HCT116 (cell line): ENCODE results near the gene TAF15. TPM values are rescaled to one million over a fixed set of nuclear protein-coding genes. Genes with fewer than 3 reads are reported as not detected.
A peak's percentile ranks its signal among the peaks of the same experiment; 100 is the strongest.

Experiments used
- ATAC-seq: fragments of 200-7000 bp; cut with Tn5 transposase; 2 replicates; pipeline ENCODE4 v1.9.1; 2020; ENCODE audit warnings: mild to moderate bottlenecking, moderate library complexity
- BruUV-seq: library from RNA; stranded (reverse); fragments of 400-500 nt; replicated peaks from 2 replicates; lab custom pipeline; 2021; lab: Mats Ljungman, UMichigan
- CTCF ChIA-PET: fragments of 300-600 bp; sonication (Branson Sonifier 250); formaldehyde crosslinking; loops from one replicate; lab custom pipeline; 2021; ENCODE audit warnings: antibody characterized with exemption; lab: Charles Lee
- POLR2A ChIA-PET: fragments of 300-600, 350-600 bp; sonication (Branson Sonifier 250); formaldehyde crosslinking; loops from one replicate; lab custom pipeline; 2021; ENCODE audit warnings: antibody characterized with exemption; lab: Charles Lee
- RAD21 ChIA-PET, 2 experiments: fragments of 300-600 bp; sonication (Branson Sonifier 250); formaldehyde crosslinking; loops; one replicate each; lab custom pipeline; 2023; ENCODE audit warnings: low total read pairs in 2 of 2; ENCODE audit not compliant: uncharacterized antibody in 2 of 2, unreplicated experiment in 2 of 2, low non-redundant PET in 1 of 2; lab: Charles Lee
- DNase-seq: peaks from one replicate; pipeline ENCODE4 v3.0.0-alpha.2; 2010; ENCODE audit warnings: low read depth, low spot score
- H2AFZ ChIP-seq: fragments of 200-600 bp; shearing (Covaris generic), sonication (generic); 2 replicates; pipeline ENCODE4 v1.6.1; 2017; ENCODE audit warnings: low read depth, mixed run types, mixed read lengths, antibody characterized with exemption, low read length; ENCODE audit not compliant: poor library complexity, severe bottlenecking
- H3K27ac ChIP-seq: 2 replicates; pipeline ENCODE4 v1.5.1; 2012; ENCODE audit warnings: low read depth, low read length
- H3K27me3 ChIP-seq: fragments of 200-600 bp; sonication (generic); 2 replicates; pipeline ENCODE4 v1.6.1; 2016; ENCODE audit warnings: mixed run types, low read length, mixed read lengths; ENCODE audit not compliant: insufficient read depth
- H3K36me3 ChIP-seq, 2 experiments: fragments of 200-500 bp in 1 of 2; fragments of 200-600 bp in 1 of 2; sonication (Bioruptor generic) in 1 of 2; sonication (generic) in 1 of 2; 2 replicates each; pipeline versions ENCODE4 v1.5.1 to v1.6.1; 2014 to 2016; ENCODE audit warnings: low read length in 2 of 2, inconsistent platforms in 1 of 2, mixed read lengths in 1 of 2, mixed run types in 1 of 2; ENCODE audit not compliant: insufficient read depth in 2 of 2, control insufficient read depth in 1 of 2
- H3K4me1 ChIP-seq, 2 experiments: fragments of 200-600 bp in 1 of 2; sonication (generic) in 1 of 2; 2 replicates each; pipeline versions ENCODE4 v1.5.1 to v1.6.1; 2012 to 2017; ENCODE audit warnings: low read length in 2 of 2, inconsistent platforms in 1 of 2, mild to moderate bottlenecking in 1 of 2, mixed read lengths in 1 of 2, mixed run types in 1 of 2, moderate library complexity in 1 of 2; ENCODE audit not compliant: insufficient read depth in 2 of 2, control insufficient read depth in 1 of 2
- H3K4me2 ChIP-seq: fragments of 200-600 bp; sonication (generic); 2 replicates; pipeline ENCODE4 v1.6.1; 2017; ENCODE audit warnings: mixed run types, low read length, mixed read lengths
- H3K4me3 ChIP-seq, 2 experiments: fragments of 200-600 bp in 1 of 2; sonication (generic) in 1 of 2; replicated peaks in 1 of 2; 2 replicates each; pipeline ENCODE4 v1.5.1; 2011 to 2016; ENCODE audit warnings: low read length in 2 of 2, control low read depth in 1 of 2, low read depth in 1 of 2, mild to moderate bottlenecking in 1 of 2, mixed read lengths in 1 of 2, mixed run types in 1 of 2
- H3K79me2 ChIP-seq: fragments of 200-600 bp; sonication (generic); 2 replicates; pipeline ENCODE4 v1.6.1; 2017; ENCODE audit warnings: mild to moderate bottlenecking, mixed run types, low read length, moderate library complexity, mixed read lengths; ENCODE audit not compliant: insufficient read depth
- H3K9ac ChIP-seq: fragments of 200-600 bp; sonication (generic); 2 replicates; pipeline ENCODE4 v1.6.1; 2016; ENCODE audit warnings: low read length, mixed read lengths
- H3K9me2 ChIP-seq: fragments of 200-600 bp; sonication (generic), shearing (Covaris generic); 2 replicates; pipeline ENCODE4 v1.6.1; 2017; ENCODE audit warnings: mixed run types, mild to moderate bottlenecking, moderate library complexity; ENCODE audit not compliant: insufficient read depth
- H3K9me3 ChIP-seq, 2 experiments: fragments of 200-500 bp in 1 of 2; fragments of 200-600 bp in 1 of 2; sonication (Bioruptor generic) in 1 of 2; sonication (generic) in 1 of 2; 2 replicates each; pipeline ENCODE4 v1.6.1; 2014 to 2017; ENCODE audit warnings: low read length in 2 of 2, mixed read lengths in 2 of 2, inconsistent platforms in 1 of 2, low read depth in 1 of 2, mild to moderate bottlenecking in 1 of 2, mixed run types in 1 of 2, moderate library complexity in 1 of 2; ENCODE audit not compliant: control insufficient read depth in 1 of 2, insufficient read depth in 1 of 2
- H4K20me1 ChIP-seq: fragments of 200-600 bp; sonication (generic), shearing (Covaris generic); 2 replicates; pipeline ENCODE4 v1.6.1; 2017; ENCODE audit warnings: mixed run types, mild to moderate bottlenecking, moderate library complexity; ENCODE audit not compliant: insufficient read depth
- CTCF ChIP-seq, 3 experiments: fragments of 200-600 bp in 1 of 3; sonication (generic) in 1 of 3; IDR thresholded peaks in 2 of 3; conservative IDR thresholded peaks in 1 of 3; 2 replicates each; pipeline ENCODE4 v1.5.1; 2012 to 2017; ENCODE audit warnings: low read depth in 2 of 3, low read length in 2 of 3, antibody characterized with exemption in 1 of 3, borderline replicate concordance in 1 of 3, control low read depth in 1 of 3, mild to moderate bottlenecking in 1 of 3, mixed read lengths in 1 of 3, mixed run types in 1 of 3, moderate library complexity in 1 of 3; ENCODE audit not compliant: insufficient read depth in 1 of 3
- POLR2A ChIP-seq: IDR thresholded peaks from 2 replicates; pipeline ENCODE4 v1.7.0; 2011; ENCODE audit warnings: borderline replicate concordance; ENCODE audit not compliant: insufficient read depth, insufficient read length; ENCODE audit errors: extremely low read depth
- intact Hi-C: fragments of 100-400 bp; cut with micrococcal nuclease; formaldehyde crosslinking; loops from 2 replicates; pipeline ENCODE4 v1.10.0; 2022
- total RNA-seq: library from RNA; stranded (reverse); gene quantifications from one replicate; pipeline ENCODE4 v1.2.1, GENCODE V29; 2021; ENCODE audit not compliant: unreplicated experiment

TAF15 gene
- total RNA-seq, 1 experiment from 2014 or later = 346 TPM

GRCh38 chr17:35870906-35871819 is 61.9 kb downstream of the TAF15 start:
- peak; percentile 57; the same call in 1 of the 2 replicates for ATAC-seq
- no TSS peak for BruUV-seq
- CTCF ChIA-PET = interaction anchor here (0.9 kb wide), 1 partner anchor 107 kb away, joined by 3 read pairs; no protein-coding TSS in a partner anchor

More at GRCh38 chr17:35870906-35871819, 61.9 kb downstream of the TAF15 start:
- Histone ChIP-seq H3K27me3 (no peaks in the 10 kb centered on the region), H3K4me2 (no peak overlapping the region), H3K79me2 (no peaks in the 10 kb centered on the region), H3K4me1 (peaks cover 0 to 2% of the 10 kb centered on the region in 2 experiments; a peak in 2 of 4 replicates), H3K9ac (no peak overlapping the region), H4K20me1 (no peaks in the 10 kb centered on the region)
- intact Hi-C loops = no loop called here
- no peak for DNase-seq
- ChIA-PET RAD21 (no interaction called here), POLR2A (no interaction called here)
- TF ChIP-seq POLR2A = no peak
- TF ChIP-seq CTCF (IDR thresholded peaks at IDR 0.05 in 2 of 3, conservative IDR thresholded peaks at IDR 0.05 in 1 of 3; ENCODE audit: borderline replicate concordance in 1 of 3, insufficient read depth in 1 of 3, low read depth in 2 of 3, low read length in 2 of 3) = 0 out of 6 replicates have a peak, but pooled peaks of 1 of the 3 experiments have one; percentile 2
- TF ChIP-seq, all 23 proteins: peak for 1
- Histone ChIP-seq H3K4me3 (no peak overlapping the region), H3K9me2 (no peaks in the 10 kb centered on the region), H2AFZ (no peak overlapping the region), H3K36me3 (no peaks in the 10 kb centered on the region), H3K9me3 (no peaks in the 10 kb centered on the region), H3K27ac (no peak overlapping the region)
